Measurements from ENCODE around the gene LMO7. TPM values are rescaled to one million over a fixed set of nuclear protein-coding genes. Genes with fewer than 3 reads are reported as not detected.

LMO7 gene
- total RNA-seq, 1 donor from 2014 or later: 6.8 TPM

GRCh38 chr13:75895168-75895567, 259.0 kb downstream of the LMO7 start:
- H3K9ac ChIP-seq: no peak overlapping the region
- peaks cover 2% of the 10 kb centered on the region for H3K27me3 Mint-ChIP-seq (ENCODE audit: insufficient read depth, low read depth)
- no peak for DNase-seq (ENCODE audit: low spot score)
- H3K9me3 ChIP-seq (ENCODE audit: low read depth): no peaks in the 10 kb centered on the region
- H2AFZ ChIP-seq (replicated peaks): no peak overlapping the region
- no peak overlapping the region for H3K27ac Mint-ChIP-seq
- H4K20me1 ChIP-seq (ENCODE audit: low read depth): no peaks in the 10 kb centered on the region
- no peaks in the 10 kb centered on the region for H3K4me1 ChIP-seq
- H3K36me3 Mint-ChIP-seq: no peaks in the 10 kb centered on the region
- no peak overlapping the region for H3K4me2 ChIP-seq
- H3K4me3 Mint-ChIP-seq: no peak overlapping the region
- H3K4me3 ChIP-seq: no peak overlapping the region
- no peaks in the 10 kb centered on the region for H3K36me3 ChIP-seq
- H3K4me1 Mint-ChIP-seq: peaks cover 6% of the 10 kb centered on the region
- no peaks in the 10 kb centered on the region for H3K9me3 Mint-ChIP-seq
- H3K27me3 ChIP-seq: no peaks in the 10 kb centered on the region
- H3K27ac ChIP-seq: no peak overlapping the region
- H3F3A ChIP-seq (ENCODE audit: low read depth): no peaks in the 10 kb centered on the region
- TF ChIP-seq EZH2 (IDR thresholded peaks at IDR 0.05): no peak
- no peak for TF ChIP-seq EZH2phosphoT487 (IDR thresholded peaks at IDR 0.05)
- TF ChIP-seq CTCF (IDR thresholded peaks at IDR 0.05): no peak
- no peaks in the 10 kb centered on the region for H3K79me2 ChIP-seq (ENCODE audit: low read depth)

- no peak overlapping the region for H3K9ac ChIP-seq
- Mint-ChIP-seq H3K4me3 (no peak overlapping the region), H3K4me1 (peaks cover 5% of the 10 kb centered on the region), H3K27ac (no peak overlapping the region), H3K9me3 (peaks cover 2% of the 10 kb centered on the region), H3K36me3 (peaks cover 2% of the 10 kb centered on the region), H3K27me3 (ENCODE audit: insufficient read depth, low read depth) (peaks cover 2% of the 10 kb centered on the region)
- no peak overlapping the region for H3K4me3 ChIP-seq
- no peaks in the 10 kb centered on the region for H3K36me3 ChIP-seq
- no peaks in the 10 kb centered on the region for H3K4me1 ChIP-seq
- no peaks in the 10 kb centered on the region for H3K79me2 ChIP-seq (ENCODE audit: low read depth)
- H3K4me2 ChIP-seq: no peak overlapping the region
- H4K20me1 ChIP-seq (ENCODE audit: low read depth): no peaks in the 10 kb centered on the region
- DNase-seq (ENCODE audit: low spot score): no peak
- no peaks in the 10 kb centered on the region for H3K9me3 ChIP-seq (ENCODE audit: low read depth)
- TF ChIP-seq CTCF (IDR thresholded peaks at IDR 0.05) (no peak), EZH2phosphoT487 (IDR thresholded peaks at IDR 0.05) (no peak), EZH2 (IDR thresholded peaks at IDR 0.05) (no peak)
- no peaks in the 10 kb centered on the region for H3F3A ChIP-seq (ENCODE audit: low read depth)
- no peak overlapping the region for H2AFZ ChIP-seq (replicated peaks)
- no peaks in the 10 kb centered on the region for H3K27me3 ChIP-seq
- no peak overlapping the region for H3K27ac ChIP-seq
Measured at GRCh38 chr13:75896271-75896670, 260.1 kb downstream of the LMO7 start.

GRCh38 chr13:75897386-75897785, 261.3 kb downstream of the LMO7 start:
- H3K36me3 Mint-ChIP-seq: peaks cover 2% of the 10 kb centered on the region
- H3K36me3 ChIP-seq: no peaks in the 10 kb centered on the region
- no peak overlapping the region for H3K4me3 ChIP-seq
- no peaks in the 10 kb centered on the region for H3F3A ChIP-seq (ENCODE audit: low read depth)
- H3K9me3 ChIP-seq (ENCODE audit: low read depth): no peaks in the 10 kb centered on the region
- H3K4me1 Mint-ChIP-seq: peaks cover 9% of the 10 kb centered on the region
- H3K4me1 ChIP-seq: no peaks in the 10 kb centered on the region
- no peak overlapping the region for H3K27ac ChIP-seq
- H3K27me3 ChIP-seq: no peaks in the 10 kb centered on the region
- no peaks in the 10 kb centered on the region for H4K20me1 ChIP-seq (ENCODE audit: low read depth)
- DNase-seq (ENCODE audit: low spot score): no peak
- H3K4me2 ChIP-seq: no peak overlapping the region
- H3K27me3 Mint-ChIP-seq (ENCODE audit: insufficient read depth, low read depth): peaks cover 2% of the 10 kb centered on the region
- H2AFZ ChIP-seq (replicated peaks): no peak overlapping the region
- no peak overlapping the region for H3K4me3 Mint-ChIP-seq
- H3K27ac Mint-ChIP-seq: no peak overlapping the region
- H3K9me3 Mint-ChIP-seq: peaks cover 2% of the 10 kb centered on the region
- H3K79me2 ChIP-seq (ENCODE audit: low read depth): no peaks in the 10 kb centered on the region
- TF ChIP-seq CTCF (IDR thresholded peaks at IDR 0.05) (no peak), EZH2 (IDR thresholded peaks at IDR 0.05) (no peak), EZH2phosphoT487 (IDR thresholded peaks at IDR 0.05) (no peak)
- no peak overlapping the region for H3K9ac ChIP-seq
